ENCODE measurements around the gene RTRAF. TPM values are rescaled to one million over a fixed set of nuclear protein-coding genes. Genes with fewer than 3 reads are reported as not detected.

RTRAF gene
- total and polyA plus RNA-seq, 2 of the 8 experiments (the other 6 are each of a cell fraction or from before 2014, with no cell fraction given), result 149 to 359 TPM

- Histone ChIP-seq H3K18ac (ENCODE audit: extremely low read depth, low read length) (no peak overlapping the region), H3K27me3 (replicated peaks in 1 of 4; ENCODE audit: control insufficient read depth in 3 of 4, extremely low read depth in 1 of 4, insufficient read depth in 3 of 4, low read length in 3 of 4) (no peaks in the 10 kb centered on the region), H3K4me1 (replicated peaks in 1 of 4; ENCODE audit: control insufficient read depth in 3 of 4, insufficient read depth in 4 of 4, low read length in 3 of 4) (peaks cover 2 to 12% (median 10%) of the 10 kb centered on the region in 4 experiments; a peak in 6 of 7 replicates), H2BK15ac (ENCODE audit: low read length) (no peak overlapping the region), H3K79me2 (ENCODE audit: control insufficient read depth in 1 of 2, insufficient read depth in 2 of 2, low read length in 2 of 2) (no peaks in the 10 kb centered on the region), H3K4me3 (ENCODE audit: extremely low read depth in 1 of 4, insufficient read depth in 2 of 4, low read depth in 3 of 4, low read length in 4 of 4) (no peak overlapping the region), H3K79me1 (ENCODE audit: low read depth, low read length) (no peaks in the 10 kb centered on the region), H2BK120ac (replicated peaks; ENCODE audit: low read depth, low read length) (no peak overlapping the region), H2AK5ac (ENCODE audit: low read depth, low read length) (no peak overlapping the region), H4K5ac (ENCODE audit: insufficient read length, low read depth, low read length) (no peak overlapping the region), H2BK5ac (ENCODE audit: low read depth, low read length) (no peak overlapping the region), H4K20me1 (replicated peaks in 1 of 2; ENCODE audit: control insufficient read depth in 1 of 2, insufficient read depth in 2 of 2, low read length in 2 of 2) (peaks cover 3 to 4% of the 10 kb centered on the region in 2 experiments), H2AFZ (ENCODE audit: low read length) (no peak overlapping the region), H3K4ac (replicated peaks; ENCODE audit: insufficient read length, low read depth, low read length) (no peak overlapping the region), H3K14ac (ENCODE audit: insufficient read length) (no peak overlapping the region), H3K4me2 (ENCODE audit: insufficient read depth in 1 of 2, low read depth in 2 of 2, low read length in 2 of 2) (peak overlapping the region; percentile 23 to 33; a peak in 1 of 4 replicates), H2BK20ac (ENCODE audit: low read length) (no peak overlapping the region), H3K9me3 (ENCODE audit: insufficient read depth in 2 of 2, low read depth in 1 of 2, low read length in 1 of 2) (no peaks in the 10 kb centered on the region; a peak in 1 of 4 replicates), H3K56ac (replicated peaks; ENCODE audit: insufficient read length, low read depth, low read length) (no peak overlapping the region), H3K36me3 (ENCODE audit: control insufficient read depth in 2 of 4, insufficient read depth in 4 of 4, low read length in 3 of 4) (peaks cover 11 to 43% (median 31%) of the 10 kb centered on the region in 4 experiments), H2BK12ac (ENCODE audit: low read depth, low read length) (no peak overlapping the region), H4K8ac (ENCODE audit: extremely low read depth, insufficient read depth, low read length) (no peak overlapping the region), H3K23ac (ENCODE audit: insufficient read length) (no peak overlapping the region), H3K9ac (replicated peaks in 1 of 4; ENCODE audit: extremely low read depth in 1 of 4, low read depth in 3 of 4, low read length in 3 of 4) (no peak overlapping the region), H3K23me2 (ENCODE audit: low read depth, low read length) (no peaks in the 10 kb centered on the region), H4K91ac (replicated peaks; ENCODE audit: insufficient read length, low read length) (no peak overlapping the region), H3K27ac (ENCODE audit: low read depth, low read length) (no peak overlapping the region)
- FAIRE-seq, result no peak
- peak; percentile 55; the same call in 1 of the 2 replicates for TF ChIP-seq MAFK (IDR thresholded peaks at IDR 0.05; ENCODE audit: low read depth, low read length)
- no peak for TF ChIP-seq SUZ12 (IDR thresholded peaks at IDR 0.05; ENCODE audit: low read length)
- no peak for TF ChIP-seq SP2 (IDR thresholded peaks at IDR 0.05; ENCODE audit: low read length)
- ChIA-PET POLR2A (ENCODE audit: partially characterized antibody) (interaction anchor here (0.7 to 2.0 kb wide), 4 partner anchors 11 to 246 kb away, joined by 3 to 7 read pairs (median 4); partner anchors contain the start of gene NID2), CTCF (ENCODE audit: partially characterized antibody) (interaction anchor here (1.0 to 5.0 kb wide), 10 partner anchors 10 to 120 kb away, joined by 3 to 46 read pairs (median 5); partner anchors contain the start of gene NID2)
- WGBS, 2 experiments (ENCODE audit: extremely low coverage in 1 of 2, insufficient coverage in 1 of 2, insufficient read length in 1 of 2, insufficient replicate concordance in 2 of 2, low coverage in 1 of 2, low lambda C conversion rate in 2 of 2, missing lambda C conversion rate in 1 of 2), result 65% methylated on average over 4 of the region's 4 CpGs; no CpG with 5 or more reads in 1 of the 2 experiments
- no peak for DNase-seq (ENCODE audit: low read depth in 1 of 2, low spot score in 2 of 2)
Measured at GRCh38 chr14:52012635-52013034, 23.3 kb downstream of the RTRAF start.

Data from H1 (cell line).